ENCODE results near the gene MATN4. TPM values are rescaled to one million over a fixed set of nuclear protein-coding genes. Genes with fewer than 3 reads are reported as not detected.
A peak's percentile ranks its signal among the peaks of the same experiment; 100 is the strongest.

Gene MATN4
- total RNA-seq, 1 experiment from 2014 or later: 0.17 TPM

DNA sequence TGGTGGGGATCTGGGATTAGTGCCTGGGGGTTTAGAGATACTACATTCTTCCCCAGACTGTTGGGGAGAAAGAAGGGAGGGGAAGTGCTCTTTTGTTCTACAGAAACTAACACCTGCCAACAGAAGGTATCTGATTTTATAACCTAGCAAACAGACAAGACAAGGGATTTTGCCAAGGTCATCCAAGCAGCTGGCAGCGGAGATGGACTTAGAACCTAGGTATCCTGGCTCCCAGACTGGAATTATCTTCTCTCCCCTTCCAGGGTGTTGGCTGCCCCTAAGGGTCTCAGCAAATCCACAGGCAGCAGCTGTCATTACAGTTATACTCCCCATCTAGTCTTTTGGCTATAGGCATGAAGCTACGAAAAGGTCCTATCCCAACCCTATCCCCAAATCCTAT, 31.7 kb upstream of the MATN4 start:
- Mint-ChIP-seq H3K4me3 (ENCODE audit: low read depth, unreplicated experiment) (peak overlapping the region; percentile 95), H3K27ac (ENCODE audit: unreplicated experiment) (peak overlapping the region; percentile 99), H3K27me3 (ENCODE audit: unreplicated experiment) (no peaks in the 10 kb centered on the region), H3K9me3 (ENCODE audit: low read depth, unreplicated experiment) (no peaks in the 10 kb centered on the region), H3K4me1 (ENCODE audit: low read depth, unreplicated experiment) (peaks cover 87% of the 10 kb centered on the region), H3K36me3 (ENCODE audit: insufficient read depth, unreplicated experiment) (peaks cover 96% of the 10 kb centered on the region)
- CTCF ChIA-PET: interaction anchor here (3.1 to 6.0 kb wide), 2 partner anchors 17 to 21 kb away, joined by 19 to 57 read pairs; partner anchors contain the start of gene SYS1
- TF ChIP-seq CTCF (IDR thresholded peaks at IDR 0.05; ENCODE audit: unreplicated experiment): no peak
- no TSS peak for BruUV-seq (replicated peaks)
- no peak for DNase-seq
- intact Hi-C loops (cut with micrococcal nuclease; ENCODE audit: unreplicated experiment): no loop called here

DNA sequence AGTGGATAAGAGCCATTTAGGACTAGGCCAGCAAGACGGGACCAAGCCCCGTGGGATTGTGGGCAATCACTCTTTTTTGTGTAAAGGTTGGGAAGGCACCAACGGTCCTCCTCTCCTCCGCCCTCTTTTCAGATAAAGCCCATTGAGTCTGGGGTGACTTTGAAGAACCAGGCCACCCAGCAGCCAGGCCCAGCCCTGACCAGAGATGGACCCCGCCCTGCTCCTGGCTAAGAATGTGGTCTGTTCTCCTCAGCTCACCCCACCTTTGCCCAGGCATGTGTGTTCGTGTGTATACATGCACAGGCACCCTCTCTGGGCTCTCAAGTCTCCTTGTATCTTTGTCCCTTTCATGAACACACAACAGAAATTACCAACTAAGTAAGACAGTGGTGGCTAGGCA, 31.0 kb upstream of the MATN4 start:
- Mint-ChIP-seq H3K27ac (ENCODE audit: unreplicated experiment) (peak overlapping the region; percentile 99), H3K4me3 (ENCODE audit: low read depth, unreplicated experiment) (peak overlapping the region; percentile 95), H3K36me3 (ENCODE audit: insufficient read depth, unreplicated experiment) (peaks cover 96% of the 10 kb centered on the region), H3K4me1 (ENCODE audit: low read depth, unreplicated experiment) (peaks cover 81% of the 10 kb centered on the region), H3K27me3 (ENCODE audit: unreplicated experiment) (no peaks in the 10 kb centered on the region), H3K9me3 (ENCODE audit: low read depth, unreplicated experiment) (no peaks in the 10 kb centered on the region)
- DNase-seq: no peak
- intact Hi-C loops (cut with micrococcal nuclease; ENCODE audit: unreplicated experiment): no loop called here
- TF ChIP-seq CTCF (IDR thresholded peaks at IDR 0.05; ENCODE audit: unreplicated experiment): no peak
- CTCF ChIA-PET: interaction anchor here (6.0 kb wide), 1 partner anchor 22 kb away, joined by 57 read pairs; the partner anchor contains the start of gene SYS1
- BruUV-seq (replicated peaks): no TSS peak

DNA sequence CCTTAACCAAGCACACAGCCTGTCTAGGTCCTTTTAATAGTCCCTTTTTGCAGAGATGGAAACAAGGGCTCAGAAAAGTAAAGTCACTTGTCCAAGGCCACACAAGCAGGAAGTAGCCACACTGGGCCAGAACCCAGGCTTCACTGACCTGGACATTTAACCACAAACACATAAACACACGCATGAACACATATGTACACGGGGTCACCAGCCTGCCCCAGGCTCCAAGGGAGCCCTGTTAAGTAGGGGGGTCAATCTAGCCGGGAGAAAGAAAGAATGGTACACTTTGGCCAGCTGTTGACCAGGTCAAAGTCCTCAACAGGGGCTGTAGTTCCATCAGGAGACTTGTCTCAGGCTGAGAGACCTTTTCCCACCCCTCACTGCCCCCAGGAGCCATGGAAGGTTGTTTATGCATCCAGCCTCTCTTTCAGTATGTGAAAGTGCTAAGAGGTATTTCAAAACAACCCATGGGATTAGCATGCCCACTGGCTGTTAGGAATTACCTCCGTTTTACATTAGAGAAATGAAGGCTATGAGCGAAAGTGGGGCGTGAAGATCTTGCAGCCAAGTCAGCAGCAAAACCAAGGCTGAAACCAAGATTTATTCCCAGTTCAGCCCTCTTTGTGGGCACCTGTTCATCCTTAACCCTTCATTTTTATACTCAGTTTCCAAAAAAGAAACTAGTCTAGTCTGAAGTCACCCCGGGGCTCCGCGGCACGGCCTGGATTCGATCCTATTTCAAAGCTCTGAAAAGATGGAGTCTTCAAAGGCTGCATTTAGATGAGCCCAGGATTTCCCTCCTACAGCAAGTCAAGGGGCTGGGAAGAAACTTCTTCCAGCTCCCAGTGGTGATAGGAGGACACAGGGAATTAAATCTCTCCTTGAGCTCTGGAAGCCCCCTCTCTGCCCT, 30.3 kb upstream of the MATN4 start:
- CTCF ChIA-PET: interaction anchor here (0.5 to 6.0 kb wide), 9 partner anchors 7 to 433 kb away, joined by 3 to 57 read pairs (median 5); partner anchors contain the start of gene SYS1
- peaks cover 93% of the 10 kb centered on the region for H3K36me3 Mint-ChIP-seq (ENCODE audit: insufficient read depth, unreplicated experiment)
- H3K4me1 Mint-ChIP-seq (ENCODE audit: low read depth, unreplicated experiment): peaks cover 80% of the 10 kb centered on the region
- no peaks in the 10 kb centered on the region for H3K27me3 Mint-ChIP-seq (ENCODE audit: unreplicated experiment)
- peak overlapping the region; percentile 95 for H3K4me3 Mint-ChIP-seq (ENCODE audit: low read depth, unreplicated experiment)
- H3K9me3 Mint-ChIP-seq (ENCODE audit: low read depth, unreplicated experiment): no peaks in the 10 kb centered on the region
- intact Hi-C loops (cut with micrococcal nuclease; ENCODE audit: unreplicated experiment): no loop called here
- BruUV-seq (replicated peaks): no TSS peak
- no peak for TF ChIP-seq CTCF (IDR thresholded peaks at IDR 0.05; ENCODE audit: unreplicated experiment)
- no peak for DNase-seq
- peak overlapping the region; percentile 99 for H3K27ac Mint-ChIP-seq (ENCODE audit: unreplicated experiment)

- peak overlapping the region; percentile 45 for H3K4me3 Mint-ChIP-seq (ENCODE audit: low read depth, unreplicated experiment)
- BruUV-seq (replicated peaks): no TSS peak
- H3K27ac Mint-ChIP-seq (ENCODE audit: unreplicated experiment): peak overlapping the region; percentile 99
- H3K9me3 Mint-ChIP-seq (ENCODE audit: low read depth, unreplicated experiment): no peaks in the 10 kb centered on the region
- peaks cover 90% of the 10 kb centered on the region for H3K36me3 Mint-ChIP-seq (ENCODE audit: insufficient read depth, unreplicated experiment)
- peak; percentile 71 for DNase-seq
- no peak for TF ChIP-seq CTCF (IDR thresholded peaks at IDR 0.05; ENCODE audit: unreplicated experiment)
- H3K4me1 Mint-ChIP-seq (ENCODE audit: low read depth, unreplicated experiment): peaks cover 71% of the 10 kb centered on the region
- CTCF ChIA-PET: interaction anchor here (0.5 to 1.9 kb wide), 11 partner anchors 8 to 434 kb away, joined by 3 to 9 read pairs (median 4); partner anchors contain the start of genes PIGT and SYS1
- intact Hi-C loops (cut with micrococcal nuclease; ENCODE audit: unreplicated experiment): no loop called here
- H3K27me3 Mint-ChIP-seq (ENCODE audit: unreplicated experiment): no peaks in the 10 kb centered on the region
Measured at GRCh38 chr20:45337367-45338120, 29.4 kb upstream of the MATN4 start.

All from Calu3 (cell line).